ENCODE measurements around the gene B9D1.

DNA sequence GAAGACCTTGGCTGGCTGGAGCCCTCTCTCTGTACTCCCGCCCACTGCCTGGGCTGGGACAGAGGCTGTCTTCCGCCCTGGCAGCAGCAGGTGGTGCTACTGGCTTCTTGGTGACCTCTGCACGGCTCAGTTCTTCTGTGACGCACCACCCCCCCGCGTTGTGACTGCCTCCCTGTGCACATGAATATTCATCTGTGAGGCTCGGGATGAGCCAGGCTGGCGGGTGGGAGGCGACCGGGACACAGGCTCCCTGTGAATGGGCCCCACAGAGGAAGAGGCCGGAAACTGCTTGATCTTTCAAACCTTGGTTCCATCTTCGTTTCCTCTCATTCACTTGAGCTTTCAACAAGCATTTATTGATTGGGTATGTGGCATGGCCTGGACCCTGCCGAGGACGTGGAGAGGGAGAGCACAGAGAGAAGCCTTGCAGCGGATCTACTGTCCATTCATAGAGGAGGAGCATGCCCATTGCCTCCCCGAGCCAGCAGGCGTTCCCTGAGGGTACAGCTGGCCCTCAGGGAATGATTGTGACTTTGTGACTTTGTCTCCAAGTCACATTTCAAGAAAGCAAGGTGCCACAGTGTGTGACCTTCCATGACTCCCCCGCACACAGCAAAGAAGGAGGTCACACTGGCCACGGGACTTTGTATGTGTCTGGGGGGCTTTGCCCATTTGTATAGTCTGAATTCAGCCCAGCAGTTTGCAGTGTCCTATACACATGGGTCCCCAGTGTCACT lies 45.0 kb downstream of the B9D1 start:
- TF ChIP-seq, protein P1, sequence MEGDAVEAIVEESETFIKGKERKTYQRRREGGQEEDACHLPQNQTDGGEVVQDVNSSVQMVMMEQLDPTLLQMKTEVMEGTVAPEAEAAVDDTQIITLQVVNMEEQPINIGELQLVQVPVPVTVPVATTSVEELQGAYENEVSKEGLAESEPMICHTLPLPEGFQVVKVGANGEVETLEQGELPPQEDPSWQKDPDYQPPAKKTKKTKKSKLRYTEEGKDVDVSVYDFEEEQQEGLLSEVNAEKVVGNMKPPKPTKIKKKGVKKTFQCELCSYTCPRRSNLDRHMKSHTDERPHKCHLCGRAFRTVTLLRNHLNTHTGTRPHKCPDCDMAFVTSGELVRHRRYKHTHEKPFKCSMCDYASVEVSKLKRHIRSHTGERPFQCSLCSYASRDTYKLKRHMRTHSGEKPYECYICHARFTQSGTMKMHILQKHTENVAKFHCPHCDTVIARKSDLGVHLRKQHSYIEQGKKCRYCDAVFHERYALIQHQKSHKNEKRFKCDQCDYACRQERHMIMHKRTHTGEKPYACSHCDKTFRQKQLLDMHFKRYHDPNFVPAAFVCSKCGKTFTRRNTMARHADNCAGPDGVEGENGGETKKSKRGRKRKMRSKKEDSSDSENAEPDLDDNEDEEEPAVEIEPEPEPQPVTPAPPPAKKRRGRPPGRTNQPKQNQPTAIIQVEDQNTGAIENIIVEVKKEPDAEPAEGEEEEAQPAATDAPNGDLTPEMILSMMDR (IDR thresholded peaks at IDR 0.05) = peak in 1 of 4 experiments; percentile 13
- no peak for TF ChIP-seq POLR2A (IDR thresholded peaks at IDR 0.05)
- TF ChIP-seq POLR2AphosphoS5 (IDR thresholded peaks at IDR 0.05) = peak in 2 of 4 donors; percentile 33 to 41
- no peak for TF ChIP-seq EP300 (IDR thresholded peaks at IDR 0.05)

Data from sigmoid colon (tissue), 4 donors.